OCI-LY7 (cell line): ENCODE data around the gene GABARAP. TPM values are rescaled to one million over a fixed set of nuclear protein-coding genes. Genes with fewer than 3 reads are reported as not detected.

ENCODE experiments used
- BruUV-seq: library from RNA; stranded (reverse); fragments of 400-500 nt; replicated peaks from 2 replicates; lab custom pipeline; 2021; lab: Mats Ljungman, UMichigan
- CTCF ChIA-PET: fragments of 300-600 bp; sonication (Branson Sonifier 250); formaldehyde crosslinking; loops from one replicate; lab custom pipeline; 2022; ENCODE audit warnings: antibody characterized with exemption; ENCODE audit not compliant: unreplicated experiment; lab: Charles Lee
- POLR2A ChIA-PET: fragments of 300-600 bp; sonication (Branson Sonifier 250); formaldehyde crosslinking; loops from one replicate; lab custom pipeline; 2022; ENCODE audit warnings: antibody characterized with exemption; lab: Charles Lee
- DNase-seq: peaks from one replicate; pipeline ENCODE4 v3.0.0-alpha.2; 2015; ENCODE audit warnings: low spot score
- H2AFZ ChIP-seq: fragments of 200-600 bp; sonication (generic), shearing (Covaris generic); 2 replicates; pipeline ENCODE4 v1.6.1; 2014; ENCODE audit warnings: mild to moderate bottlenecking, antibody characterized with exemption, low read length, moderate library complexity
- H3K27ac ChIP-seq: fragments of 200-600 bp; sonication (generic); 2 replicates; pipeline ENCODE4 v1.5.1; 2014; ENCODE audit warnings: mixed run types, low read depth, mild to moderate bottlenecking, moderate library complexity, low read length, inconsistent platforms; ENCODE audit not compliant: poor library complexity, severe bottlenecking
- H3K36me3 ChIP-seq: fragments of 200-600 bp; sonication (generic); 2 replicates; pipeline ENCODE4 v1.6.1; 2014; ENCODE audit warnings: mild to moderate bottlenecking, antibody characterized with exemption, low read length, moderate library complexity, mixed read lengths; ENCODE audit not compliant: insufficient read depth
- H3K4me1 ChIP-seq: fragments of 200-600 bp; sonication (generic); 2 replicates; pipeline ENCODE4 v1.5.1; 2014; ENCODE audit warnings: mild to moderate bottlenecking, low read length; ENCODE audit not compliant: insufficient read depth, poor library complexity, severe bottlenecking
- H3K4me2 ChIP-seq: fragments of 200-600 bp; sonication (generic); 2 replicates; pipeline ENCODE4 v1.6.1; 2014; ENCODE audit warnings: mild to moderate bottlenecking, low read length
- H3K4me3 ChIP-seq: fragments of 200-600 bp; sonication (generic); 2 replicates; pipeline ENCODE4 v1.5.1; 2014; ENCODE audit warnings: mild to moderate bottlenecking, low read depth, low read length; ENCODE audit not compliant: poor library complexity, severe bottlenecking
- H3K79me2 ChIP-seq: fragments of 200-600 bp; sonication (generic); 2 replicates; pipeline ENCODE4 v1.6.1; 2016; ENCODE audit warnings: low read depth, mild to moderate bottlenecking, low read length, moderate library complexity, mixed read lengths; ENCODE audit not compliant: insufficient read depth
- H3K9me2 ChIP-seq: fragments of 200-600 bp; sonication (generic); 2 replicates; pipeline ENCODE4 v1.6.1; 2016; ENCODE audit warnings: mild to moderate bottlenecking, low read length, mixed read lengths; ENCODE audit not compliant: insufficient read depth
- H3K9me3 ChIP-seq: fragments of 200-600 bp; sonication (generic); 2 replicates; pipeline ENCODE4 v1.6.1; 2014; ENCODE audit warnings: mild to moderate bottlenecking, mixed run types, low read length, mixed read lengths
- H4K20me1 ChIP-seq: fragments of 200-600 bp; sonication (generic); 2 replicates; pipeline ENCODE4 v1.6.1; 2014; ENCODE audit warnings: mild to moderate bottlenecking, antibody characterized with exemption, low read length, moderate library complexity, mixed read lengths; ENCODE audit not compliant: insufficient read depth
- CTCF ChIP-seq: fragments of 200-600 bp; sonication (generic); conservative IDR thresholded peaks from 2 replicates; pipeline ENCODE4 v1.5.1; 2014; ENCODE audit warnings: mild to moderate bottlenecking, antibody characterized with exemption, low read length, moderate library complexity, mixed read lengths
- EZH2phosphoT487 ChIP-seq: fragments of 200-600 bp; sonication (generic); IDR thresholded peaks from 2 replicates; pipeline ENCODE4 v1.6.1; 2018; ENCODE audit warnings: low read depth, borderline replicate concordance, mild to moderate bottlenecking, mixed run types, antibody characterized with exemption, low read length, moderate library complexity, mixed read lengths
- intact Hi-C: fragments of 100-400 bp; cut with micrococcal nuclease; formaldehyde crosslinking; loops from one replicate; pipeline ENCODE4 v1.10.0; 2022; ENCODE audit not compliant: unreplicated experiment
- total RNA-seq, 2 experiments: library from RNA; depleted of rRNA in 1 of 2; stranded (reverse); fragments of >200 nt in 1 of 2; shearing (Covaris generic) in 1 of 2; gene quantifications; 2 replicates each; pipeline ENCODE4 v1.2.3, GENCODE V29; 2014 to 2022

The GABARAP gene
- total RNA-seq, 2 experiments from 2014 or later, result 128 to 199 TPM

GRCh38 chr17:7252176-7253043 is 10.2 kb upstream of the GABARAP start, which contains the start of gene ELP5:
TSS of gene ELP5 (plus strand) at chr17:7252215. CDS start at chr17:7252551, 336 bp downstream.
- DNase-seq, result peak; percentile 96
- POLR2A ChIA-PET, result no interaction called here
- CTCF ChIA-PET, result no interaction called here
- no peaks in the 10 kb centered on the region for H3K9me2 ChIP-seq
- BruUV-seq, result TSS peak; percentile 83
- H3K9me3 ChIP-seq, result no peaks in the 10 kb centered on the region
- H2AFZ ChIP-seq, result peak within 1 kb of the TSS; percentile 5; the same call in 1 of the 2 replicates
- peak within 1 kb of the TSS; percentile 71 for H3K27ac ChIP-seq
- intact Hi-C loops, result loop anchor here (1.0 to 5.0 kb wide), 5 partner anchors 14 to 585 kb away; partner anchors contain the start of genes EIF5A, PHF23, POLR2A and SLC35G6
- H3K36me3 ChIP-seq, result peaks cover 49% of the 10 kb centered on the region
- H4K20me1 ChIP-seq, result peaks cover 18% of the 10 kb centered on the region
- H3K4me2 ChIP-seq, result peak within 1 kb of the TSS; percentile 100
- H3K79me2 ChIP-seq, result peaks cover 57% of the 10 kb centered on the region
- TF ChIP-seq EZH2phosphoT487, result no peak
- peak; percentile 58 for TF ChIP-seq CTCF
- peak within 1 kb of the TSS; percentile 83 for H3K4me3 ChIP-seq
- peaks cover 26% of the 10 kb centered on the region for H3K4me1 ChIP-seq

- no peaks in the 10 kb centered on the region for H3K9me3 ChIP-seq
- CTCF ChIA-PET, result no interaction called here
- peak; percentile 100 for DNase-seq
- no TSS peak for BruUV-seq
- H2AFZ ChIP-seq, result peak within 1 kb of the TSS; percentile 5; the same call in 1 of the 2 replicates
- peaks cover 26% of the 10 kb centered on the region for H3K4me1 ChIP-seq
- no peaks in the 10 kb centered on the region for H3K9me2 ChIP-seq
- peak within 1 kb of the TSS; percentile 100 for H3K4me2 ChIP-seq
- peaks cover 64% of the 10 kb centered on the region for H3K79me2 ChIP-seq
- H3K36me3 ChIP-seq, result peaks cover 50% of the 10 kb centered on the region
- peak within 1 kb of the TSS; percentile 71 for H3K27ac ChIP-seq
- H3K4me3 ChIP-seq, result peak within 1 kb of the TSS; percentile 83
- H4K20me1 ChIP-seq, result peaks cover 18% of the 10 kb centered on the region
- intact Hi-C loops, result loop anchor here (1.0 to 5.0 kb wide), 6 partner anchors 13 to 586 kb away; partner anchors contain the start of genes EIF5A, NEURL4, PHF23 and POLR2A
- no peak for TF ChIP-seq CTCF
- no peak for TF ChIP-seq EZH2phosphoT487
- POLR2A ChIA-PET, result no interaction called here
Observed at GRCh38 chr17:7251661-7252175, 9.5 kb upstream of the GABARAP start, which contains the start of gene CTDNEP1. TSS of gene CTDNEP1 (minus strand) at chr17:7251734. CDS start at chr17:7251296, 438 bp downstream.
